ENCODE measurements around the gene LINGO4. TPM values are rescaled to one million over a fixed set of nuclear protein-coding genes. Genes with fewer than 3 reads are reported as not detected.
A peak's percentile ranks its signal among the peaks of the same experiment; 100 is the strongest.

Gene LINGO4
- total and polyA plus RNA-seq, 2 of the 13 experiments (the other 11 are each of a cell fraction or from before 2014, with no cell fraction given): 0.02 to 0.05 TPM

- TF ChIP-seq ZNF281 (CRISPR knock-in tag; IDR thresholded peaks at IDR 0.05; ENCODE audit: borderline replicate concordance) (peak; percentile 96), ZZZ3 (CRISPR knock-in tag; IDR thresholded peaks at IDR 0.05; ENCODE audit: borderline replicate concordance) (no peak), SAP130 (CRISPR knock-in tag; IDR thresholded peaks at IDR 0.05; ENCODE audit: low read depth) (no peak; the same call in 1 of the 2 replicates), AHDC1 (CRISPR knock-in tag; IDR thresholded peaks at IDR 0.05; ENCODE audit: borderline replicate concordance) (no peak), ZNF512B (CRISPR knock-in tag; IDR thresholded peaks at IDR 0.05; ENCODE audit: borderline replicate concordance) (no peak), RXRA (CRISPR knock-in tag; IDR thresholded peaks at IDR 0.05) (peak; percentile 85; the same call in 1 of the 2 replicates), GATAD1 (CRISPR knock-in tag; IDR thresholded peaks at IDR 0.05) (0 out of 2 replicates have a peak, but pooled peaks have one; percentile 41), ETV5 (CRISPR knock-in tag; IDR thresholded peaks at IDR 0.05; ENCODE audit: borderline replicate concordance) (no peak), MAFG (CRISPR knock-in tag; IDR thresholded peaks at IDR 0.05) (no peak), ZFYVE20 (CRISPR knock-in tag; IDR thresholded peaks at IDR 0.05; ENCODE audit: borderline replicate concordance, low read depth) (no peak), HOXD1 (CRISPR knock-in tag; IDR thresholded peaks at IDR 0.05) (no peak), ZNF143 (CRISPR knock-in tag; IDR thresholded peaks at IDR 0.05) (no peak)
Measured at GRCh38 chr1:151834239-151834638, 29.0 kb upstream of the LINGO4 start (continued).

Data from HepG2 (cell line).